Loucy (cell line): ENCODE data around the gene PTER.

Experiments used
- EZH2phosphoT487 ChIP-seq: fragments of 200-600 bp; IDR thresholded peaks from 2 replicates; pipeline ENCODE4 v1.6.1; 2018; ENCODE audit warnings: antibody characterized with exemption, mild to moderate bottlenecking, moderate library complexity, borderline replicate concordance
- TF ChIP-seq, protein P1 (sequence below): fragments of 200-600 bp; sonication (generic); conservative IDR thresholded peaks from 2 replicates; pipeline ENCODE4 v1.5.1; 2014; ENCODE audit warnings: mild to moderate bottlenecking, antibody characterized with exemption, low read length

DNA sequence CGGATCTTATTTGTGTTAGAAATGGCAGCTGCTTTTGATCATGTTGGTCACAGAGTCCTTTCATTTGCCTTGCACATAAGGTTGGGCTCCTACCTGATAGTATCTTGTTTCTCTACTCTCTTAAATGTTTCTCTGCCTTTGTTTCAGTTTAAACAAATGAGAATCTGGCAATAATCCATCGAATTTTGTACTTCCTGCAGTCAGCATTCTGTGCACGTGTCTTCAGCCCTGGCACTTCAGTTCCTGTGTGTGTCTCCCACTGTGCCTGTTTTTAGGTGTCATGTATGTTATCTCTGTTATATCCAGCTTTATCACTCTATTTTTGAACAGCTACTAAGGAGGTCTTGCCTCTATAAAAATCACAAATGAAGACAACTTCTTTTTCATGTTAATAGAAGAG lies 28.4 kb upstream of the PTER start:
- TF ChIP-seq, protein P1, sequence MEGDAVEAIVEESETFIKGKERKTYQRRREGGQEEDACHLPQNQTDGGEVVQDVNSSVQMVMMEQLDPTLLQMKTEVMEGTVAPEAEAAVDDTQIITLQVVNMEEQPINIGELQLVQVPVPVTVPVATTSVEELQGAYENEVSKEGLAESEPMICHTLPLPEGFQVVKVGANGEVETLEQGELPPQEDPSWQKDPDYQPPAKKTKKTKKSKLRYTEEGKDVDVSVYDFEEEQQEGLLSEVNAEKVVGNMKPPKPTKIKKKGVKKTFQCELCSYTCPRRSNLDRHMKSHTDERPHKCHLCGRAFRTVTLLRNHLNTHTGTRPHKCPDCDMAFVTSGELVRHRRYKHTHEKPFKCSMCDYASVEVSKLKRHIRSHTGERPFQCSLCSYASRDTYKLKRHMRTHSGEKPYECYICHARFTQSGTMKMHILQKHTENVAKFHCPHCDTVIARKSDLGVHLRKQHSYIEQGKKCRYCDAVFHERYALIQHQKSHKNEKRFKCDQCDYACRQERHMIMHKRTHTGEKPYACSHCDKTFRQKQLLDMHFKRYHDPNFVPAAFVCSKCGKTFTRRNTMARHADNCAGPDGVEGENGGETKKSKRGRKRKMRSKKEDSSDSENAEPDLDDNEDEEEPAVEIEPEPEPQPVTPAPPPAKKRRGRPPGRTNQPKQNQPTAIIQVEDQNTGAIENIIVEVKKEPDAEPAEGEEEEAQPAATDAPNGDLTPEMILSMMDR: no peak
- TF ChIP-seq EZH2phosphoT487: no peak
